Brain pericyte (primary cell): ENCODE data around the gene NOLC1.

Experiments used
- DNase-seq: peaks from one replicate; pipeline ENCODE4 v3.0.0-alpha.2; 2012; ENCODE audit warnings: low read depth, low spot score

The NOLC1 gene

GRCh38 chr10:102151774-102152544 lies at the start of gene NOLC1:
Gene NOLC1 (plus strand): TSS chr10:102152389. CDS start chr10:102152411, 22 bp downstream.
- peak; percentile 99 for DNase-seq

GRCh38 chr10:102102421-102102820 lies 49.8 kb upstream of the NOLC1 start:
- DNase-seq, result no peak

- no peak for DNase-seq
These were observed 45.2 kb upstream of the NOLC1 start for GRCh38 chr10:102106998-102107397.

- no peak for DNase-seq
These were observed 42.7 kb upstream of the NOLC1 start for GRCh38 chr10:102109166-102110116.

GRCh38 chr10:102111276-102111675 lies 40.9 kb upstream of the NOLC1 start:
- DNase-seq, result no peak

GRCh38 chr10:102112210-102112817 lies 39.9 kb upstream of the NOLC1 start:
- DNase-seq, result no peak

GRCh38 chr10:102113261-102113955 lies 38.8 kb upstream of the NOLC1 start:
- DNase-seq, result no peak

GRCh38 chr10:102113956-102114857 lies 38.0 kb upstream of the NOLC1 start:
- DNase-seq, result no peak

GRCh38 chr10:102114861-102115618 lies 37.1 kb upstream of the NOLC1 start:
- no peak for DNase-seq

GRCh38 chr10:102115775-102116174 lies 36.4 kb upstream of the NOLC1 start:
- DNase-seq, result no peak

- DNase-seq, result no peak
These were observed 35.5 kb upstream of the NOLC1 start for GRCh38 chr10:102116656-102117055.

GRCh38 chr10:102117391-102118159 lies 34.6 kb upstream of the NOLC1 start:
- peak; percentile 82 for DNase-seq

GRCh38 chr10:102118867-102119266 lies 33.3 kb upstream of the NOLC1 start:
- DNase-seq, result no peak

- DNase-seq, result no peak
These were observed 32.6 kb upstream of the NOLC1 start for GRCh38 chr10:102119417-102120141.

GRCh38 chr10:102120142-102120990 lies 31.8 kb upstream of the NOLC1 start, which contains the start of gene LDB1:
Gene LDB1 (minus strand): TSS chr10:102120368. CDS start chr10:102120110, 258 bp downstream.
- peak; percentile 46 for DNase-seq

GRCh38 chr10:102120991-102121738 lies 31.0 kb upstream of the NOLC1 start:
- peak; percentile 63 for DNase-seq
